K562 (cell line): Measurements from ENCODE around the gene DOCK4. TPM values are rescaled to one million over a fixed set of nuclear protein-coding genes. Genes with fewer than 3 reads are reported as not detected.

Experiments used
- ATAC-seq: fragments of 200-7000 bp; cut with Tn5 transposase; 3 replicates; pipeline ENCODE4 v1.9.1; 2020; ENCODE audit warnings: moderate library complexity
- BruUV-seq: library from RNA; stranded (reverse); fragments of 400-500 nt; replicated peaks from 2 replicates; lab custom pipeline; 2021; lab: Mats Ljungman, UMichigan
- CTCF ChIA-PET: fragments of 300-600 bp; formaldehyde crosslinking; extraction: SDS; loops from one replicate; lab custom pipeline; 2021; ENCODE audit warnings: low intra/inter-chr PET ratio; lab: Yijun Ruan, JAX
- POLR2A ChIA-PET: fragments of 300-600, 350-650 bp; sonication (Branson Sonifier 250); formaldehyde crosslinking; extraction: SDS; loops from one replicate; lab custom pipeline; 2021; ENCODE audit warnings: antibody characterized with exemption, inconsistent platforms; lab: Yijun Ruan, JAX
- DNase-seq, 4 experiments: peaks; one replicate each; pipeline versions ENCODE4 v3.0.0 to v3.0.0-alpha.2; 2011 to 2018; ENCODE audit warnings: low spot score in 3 of 4, mixed read lengths in 3 of 4; ENCODE audit errors: extremely low read depth in 1 of 4
- FAIRE-seq: peaks from 2 replicates; lab custom pipeline; 2011; peaks lifted over from hg19 to GRCh38; lab: Jason Lieb, UNC
- H2AFZ ChIP-seq: 2 replicates; pipeline ENCODE4 v1.6.0; 2011; ENCODE audit warnings: low read depth, low read length, control low read depth, inconsistent platforms
- H3K27ac ChIP-seq: fragments of 200-600 bp; 3 replicates; pipeline ENCODE4 v1.8.0; 2011; ENCODE audit warnings: low read depth, mild to moderate bottlenecking, control low read depth, inconsistent platforms, low read length, moderate library complexity, mixed read lengths; ENCODE audit errors: extremely low read depth
- H3K27me3 ChIP-seq, 2 experiments: fragments of 300-600 bp in 1 of 2; 2 replicates in 1 of 2; 3 replicates in 1 of 2; pipeline versions ENCODE4 v1.6.0 to v1.8.0; 2011; ENCODE audit warnings: inconsistent platforms in 2 of 2, low read length in 2 of 2, mild to moderate bottlenecking in 1 of 2, mixed read lengths in 1 of 2, moderate library complexity in 1 of 2; ENCODE audit not compliant: control insufficient read depth in 2 of 2, insufficient read depth in 2 of 2
- H3K36me3 ChIP-seq: fragments of 300-600 bp; 3 replicates; pipeline ENCODE4 v1.8.0; 2011; ENCODE audit warnings: mild to moderate bottlenecking, low read length, inconsistent platforms; ENCODE audit not compliant: control insufficient read depth, insufficient read depth
- H3K4me1 ChIP-seq, 2 experiments: fragments of 200-600 bp in 1 of 2; replicated peaks in 1 of 2; 2 replicates in 1 of 2; 3 replicates in 1 of 2; pipeline versions ENCODE4 v1.5.1 to v1.8.0; 2011; ENCODE audit warnings: inconsistent platforms in 2 of 2, low read length in 2 of 2, mild to moderate bottlenecking in 1 of 2, mixed read lengths in 1 of 2, moderate library complexity in 1 of 2; ENCODE audit not compliant: control insufficient read depth in 2 of 2, insufficient read depth in 2 of 2
- H3K4me2 ChIP-seq: 2 replicates; pipeline ENCODE4 v1.6.1; 2011; ENCODE audit warnings: low read length, control low read depth, inconsistent platforms, mixed read lengths; ENCODE audit not compliant: insufficient read depth
- H3K4me3 ChIP-seq: fragments of 200-600 bp; sonication (generic), shearing (Covaris generic); 2 replicates; pipeline ENCODE4 v1.5.1; 2016; ENCODE audit warnings: control low read depth, inconsistent platforms
- H3K79me2 ChIP-seq: fragments of 200-600 bp; 3 replicates; pipeline ENCODE4 v1.8.0; 2011; ENCODE audit warnings: low read length, inconsistent platforms; ENCODE audit not compliant: control insufficient read depth, insufficient read depth
- H3K9ac ChIP-seq, 2 experiments: 2 replicates each; pipeline versions ENCODE4 v1.6.0 to v1.6.1; 2011; ENCODE audit warnings: low read depth in 2 of 2, low read length in 2 of 2, control low read depth in 1 of 2, inconsistent platforms in 1 of 2, mild to moderate bottlenecking in 1 of 2, mixed read lengths in 1 of 2; ENCODE audit not compliant: insufficient read depth in 1 of 2
- H3K9me1 ChIP-seq: one replicate; pipeline ENCODE4 v1.6.0; 2011; ENCODE audit warnings: inconsistent platforms, mild to moderate bottlenecking, low read length, moderate library complexity; ENCODE audit not compliant: control insufficient read depth, insufficient read depth
- H3K9me3 ChIP-seq: replicated peaks from 2 replicates; pipeline ENCODE4 v1.5.1; 2011; ENCODE audit warnings: low read depth, low read length, inconsistent platforms; ENCODE audit not compliant: control insufficient read depth, insufficient read depth
- H4K20me1 ChIP-seq: replicated peaks from 2 replicates; pipeline ENCODE4 v1.6.1; 2011; ENCODE audit warnings: low read length, inconsistent platforms, mixed read lengths; ENCODE audit not compliant: control insufficient read depth, insufficient read depth
- BHLHE40 ChIP-seq: IDR thresholded peaks from 2 replicates; pipeline ENCODE4 v1.6.1; 2011; ENCODE audit warnings: low read length, improper control_type of control experiment
- KAT7 ChIP-seq: sonication (generic); formaldehyde crosslinking; IDR thresholded peaks from 2 replicates; pipeline ENCODE4 v1.8.0; 2022; ENCODE audit warnings: missing genetic modification reagents, mild to moderate bottlenecking, borderline replicate concordance
- MYC ChIP-seq, 2 experiments: fragments of 250-450 bp in 1 of 2; sonication (Bioruptor Pico) in 1 of 2; IDR thresholded peaks; 2 replicates each; pipeline versions ENCODE4 v1.5.1 to v1.6.1; 2012 to 2021; ENCODE audit warnings: low read depth in 2 of 2, borderline replicate concordance in 1 of 2, improper control_type of control experiment in 1 of 2, low read length in 1 of 2, mild to moderate bottlenecking in 1 of 2, moderate library complexity in 1 of 2
- SLC30A9 ChIP-seq: fragments of 250-450 bp; sonication (Bioruptor Pico); IDR thresholded peaks from 2 replicates; pipeline ENCODE4 v1.8.0; 2022; ENCODE audit warnings: mild to moderate bottlenecking, moderate library complexity
- XRCC5 ChIP-seq: fragments of 200-400 bp; formaldehyde crosslinking; IDR thresholded peaks from 2 replicates; pipeline ENCODE4 v1.6.1; 2017; ENCODE audit warnings: low read depth, mild to moderate bottlenecking, low read length
- ZFP36 ChIP-seq: fragments of 150-350 bp; IDR thresholded peaks from 2 replicates; pipeline ENCODE4 v1.6.1; 2018; ENCODE audit warnings: low read length, low read depth; ENCODE audit not compliant: partially characterized antibody
- ZNF655 ChIP-seq: fragments of 250-450 bp; sonication (Bioruptor Pico); IDR thresholded peaks from 2 replicates; pipeline ENCODE4 v1.5.0; 2021
- ZNF830 ChIP-seq: fragments of 250-450 bp; sonication (Bioruptor Pico); IDR thresholded peaks from 2 replicates; pipeline ENCODE4 v1.5.0; 2021; ENCODE audit warnings: mild to moderate bottlenecking
- WGBS: fragments of 100-300 bp; shearing (Covaris generic); methylation state at CpG from one replicate; pipeline ENCODE4 v1.1.6; 2016; ENCODE audit warnings: low coverage, mixed read lengths; ENCODE audit not compliant: insufficient coverage; ENCODE audit errors: missing lambda C conversion rate; 5-methylcytosine and 5-hydroxymethylcytosine counted together
- in situ Hi-C: fragments of 300-500 bp; cut with MboI; formaldehyde crosslinking; loops from 4 replicates; pipeline ENCODE4 v1.15.0; 2018; ENCODE audit warnings: inconsistent platforms, mixed read lengths
- intact Hi-C: fragments of 100-400 bp; cut with micrococcal nuclease; formaldehyde crosslinking; loops from 2 replicates; pipeline ENCODE4 v1.14.2; 2022
- polyA plus RNA-seq, 8 experiments: library from polyadenylated mRNA; depleted of rRNA in 4 of 8; stranded (reverse) in 5 of 8; unstranded in 3 of 8; fragments of >200 nt; fragmentation: Nextera tagmentation in 2 of 8; fragmentation: Illumina TruSeq in 1 of 8; extraction: Ambion mirVana in 2 of 8; extraction: Trizol in 1 of 8; gene quantifications; 2 replicates each; pipeline versions ENCODE4 v1.2.1 to v1.2.3, GENCODE V29; 2011 to 2014; ENCODE audit warnings: inconsistent platforms in 1 of 8, missing spikeins in 1 of 8
- total RNA-seq, 7 experiments: library from RNA; depleted of rRNA in 6 of 7; stranded (reverse); fragments of >200 nt in 6 of 7; fragmentation: Illumina TruSeq in 2 of 7; extraction: Trizol in 2 of 7; gene quantifications; 2 replicates each; pipeline versions ENCODE4 v1.2.1 to v1.2.3, GENCODE V29; 2011 to 2021; ENCODE audit warnings: low replicate concordance in 1 of 7
- TF ChIP-seq, protein P1 (sequence below): sonication (generic); formaldehyde crosslinking; IDR thresholded peaks from 2 replicates; pipeline ENCODE4 v1.8.1; 2023; ENCODE audit warnings: mild to moderate bottlenecking, missing genetic modification reagents, moderate library complexity
- TF ChIP-seq, protein P2 (sequence below): fragments of 450-650 bp; IDR thresholded peaks from 2 replicates; pipeline ENCODE4 v1.6.1; 2016; ENCODE audit warnings: low read depth, mild to moderate bottlenecking, moderate library complexity

DOCK4 gene
- total and polyA plus RNA-seq, 9 of the 15 experiments (the other 6 are each of a cell fraction or from before 2014, with no cell fraction given) = 0.42 to 5.7 (median 2.3) TPM

DNA sequence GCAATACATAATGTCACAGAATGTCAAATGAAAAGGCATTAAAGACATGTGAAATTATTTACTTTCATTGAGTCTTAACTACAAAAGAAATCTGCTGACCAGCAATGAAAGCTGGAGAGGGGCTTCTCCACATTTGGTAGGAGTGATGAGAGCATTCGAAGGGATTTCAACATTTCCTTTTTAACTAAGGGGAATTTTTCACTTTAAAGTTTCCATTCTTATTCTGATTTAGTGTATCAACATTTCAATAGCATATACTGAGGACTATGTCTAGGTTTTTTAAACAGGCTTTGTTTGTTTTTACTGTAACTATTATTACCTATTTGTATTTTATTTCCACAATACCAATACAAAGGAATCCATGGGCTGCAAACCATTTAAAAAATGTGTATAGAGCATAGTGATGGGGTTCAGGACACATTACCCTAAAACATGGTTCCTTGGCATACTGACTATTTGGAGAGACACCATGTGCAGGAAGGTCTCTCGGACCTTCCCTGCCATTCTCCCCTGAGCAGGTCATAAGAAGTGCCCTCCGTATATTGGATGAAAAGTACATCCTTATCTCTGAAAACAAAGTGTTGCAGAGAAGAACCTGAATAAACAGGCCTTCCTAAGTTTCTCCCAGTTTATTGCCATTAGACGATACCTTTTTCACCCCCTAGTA, 278.7 kb downstream of the DOCK4 start:
- under 1% methylated on average over 4 of the region's 4 CpGs for WGBS
- intact Hi-C loops = no loop called here
- CTCF ChIA-PET = no interaction called here

More for the DNA sequence above, 278.7 kb downstream of the DOCK4 start:
- H3K9me1 ChIP-seq = no peaks in the 10 kb centered on the region
- FAIRE-seq (no peak), ATAC-seq (no peak), DNase-seq (no peak)
- POLR2A ChIA-PET = no interaction called here
- no peak overlapping the region for H3K9ac ChIP-seq
- no peak overlapping the region for H3K27ac ChIP-seq
- BruUV-seq = no TSS peak
- no peaks in the 10 kb centered on the region for H4K20me1 ChIP-seq
- H3K79me2 ChIP-seq = no peaks in the 10 kb centered on the region
- H3K4me3 ChIP-seq = no peak overlapping the region
- no peaks in the 10 kb centered on the region for H3K9me3 ChIP-seq
- in situ Hi-C loops = no loop called here
- no peaks in the 10 kb centered on the region for H3K4me1 ChIP-seq
- no peak overlapping the region for H2AFZ ChIP-seq
- TF ChIP-seq, protein P1, sequence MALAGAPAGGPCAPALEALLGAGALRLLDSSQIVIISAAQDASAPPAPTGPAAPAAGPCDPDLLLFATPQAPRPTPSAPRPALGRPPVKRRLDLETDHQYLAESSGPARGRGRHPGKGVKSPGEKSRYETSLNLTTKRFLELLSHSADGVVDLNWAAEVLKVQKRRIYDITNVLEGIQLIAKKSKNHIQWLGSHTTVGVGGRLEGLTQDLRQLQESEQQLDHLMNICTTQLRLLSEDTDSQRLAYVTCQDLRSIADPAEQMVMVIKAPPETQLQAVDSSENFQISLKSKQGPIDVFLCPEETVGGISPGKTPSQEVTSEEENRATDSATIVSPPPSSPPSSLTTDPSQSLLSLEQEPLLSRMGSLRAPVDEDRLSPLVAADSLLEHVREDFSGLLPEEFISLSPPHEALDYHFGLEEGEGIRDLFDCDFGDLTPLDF (CRISPR knock-in tag) = no peak
- TF ChIP-seq ZNF830 (CRISPR knock-in tag) (no peak), KAT7 (CRISPR knock-in tag) (no peak), ZFP36 (no peak), MYC (IDR thresholded peaks at IDR 0.05; ENCODE audit: low read depth, low read length) (no peak), MYC (CRISPR knock-in tag; IDR thresholded peaks at IDR 0.05; ENCODE audit: borderline replicate concordance, low read depth) (no peak), XRCC5 (no peak), BHLHE40 (no peak), SLC30A9 (CRISPR knock-in tag) (no peak), ZNF655 (CRISPR knock-in tag) (no peak)
- TF ChIP-seq, protein P2, sequence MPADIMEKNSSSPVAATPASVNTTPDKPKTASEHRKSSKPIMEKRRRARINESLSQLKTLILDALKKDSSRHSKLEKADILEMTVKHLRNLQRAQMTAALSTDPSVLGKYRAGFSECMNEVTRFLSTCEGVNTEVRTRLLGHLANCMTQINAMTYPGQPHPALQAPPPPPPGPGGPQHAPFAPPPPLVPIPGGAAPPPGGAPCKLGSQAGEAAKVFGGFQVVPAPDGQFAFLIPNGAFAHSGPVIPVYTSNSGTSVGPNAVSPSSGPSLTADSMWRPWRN = no peak
- no peaks in the 10 kb centered on the region for H3K36me3 ChIP-seq
- no peak overlapping the region for H3K4me2 ChIP-seq
- H3K27me3 ChIP-seq = peaks cover 0 to 4% of the 10 kb centered on the region in 2 experiments; a peak in 2 of 5 replicates
